ENCODE data around the gene DENND4A. TPM values are rescaled to one million over a fixed set of nuclear protein-coding genes. Genes with fewer than 3 reads are reported as not detected.

DENND4A gene
- total RNA-seq, 2 donors from 2014 or later, result 15.7 to 21.8 TPM

GRCh38 chr15:65722191-65722590, 69.9 kb downstream of the DENND4A start:
- H3K36me3 ChIP-seq, result no peaks in the 10 kb centered on the region
- TF ChIP-seq CTCF (IDR thresholded peaks at IDR 0.05), result no peak
- H3K27me3 ChIP-seq, result no peaks in the 10 kb centered on the region
- intact Hi-C loops (cut with DNase I), result no loop called here
- H3K27ac ChIP-seq, result no peak overlapping the region
- H3K4me3 ChIP-seq, result no peak overlapping the region
- no peak for DNase-seq
- H3K9ac ChIP-seq (ENCODE audit: low read depth in 2 of 2, low read length in 2 of 2), result no peak overlapping the region
- H3K4me1 ChIP-seq, result no peaks in the 10 kb centered on the region
- H3K9me3 ChIP-seq, result no peaks in the 10 kb centered on the region

GRCh38 chr15:65712415-65712814, 79.7 kb downstream of the DENND4A start:
- H3K27ac ChIP-seq, result no peak overlapping the region
- no peak overlapping the region for H3K9ac ChIP-seq (ENCODE audit: low read depth in 2 of 2, low read length in 2 of 2)
- no peaks in the 10 kb centered on the region for H3K36me3 ChIP-seq
- no peak for DNase-seq
- intact Hi-C loops (cut with DNase I), result no loop called here
- TF ChIP-seq CTCF (IDR thresholded peaks at IDR 0.05), result no peak
- H3K27me3 ChIP-seq, result no peaks in the 10 kb centered on the region
- no peaks in the 10 kb centered on the region for H3K4me1 ChIP-seq
- H3K4me3 ChIP-seq, result no peak overlapping the region
- H3K9me3 ChIP-seq, result no peaks in the 10 kb centered on the region

- no peaks in the 10 kb centered on the region for H3K36me3 ChIP-seq
- no peak for DNase-seq
These were observed 97.0 kb downstream of the DENND4A start for GRCh38 chr15:65695081-65695480.

GRCh38 chr15:65690778-65691177, 101.3 kb downstream of the DENND4A start:
- no peak for TF ChIP-seq CTCF (IDR thresholded peaks at IDR 0.05)
- intact Hi-C loops (cut with DNase I), result no loop called here
- DNase-seq, result no peak
- Histone ChIP-seq H3K9me3 (no peaks in the 10 kb centered on the region), H3K27me3 (no peaks in the 10 kb centered on the region), H3K36me3 (no peaks in the 10 kb centered on the region), H3K4me1 (no peaks in the 10 kb centered on the region), H3K4me3 (no peak overlapping the region), H3K9ac (ENCODE audit: low read depth in 2 of 2, low read length in 2 of 2) (no peak overlapping the region), H3K27ac (no peak overlapping the region)

More at GRCh38 chr15:65695081-65695480, 97.0 kb downstream of the DENND4A start:
- intact Hi-C loops (cut with DNase I), result no loop called here
- Histone ChIP-seq H3K4me3 (no peak overlapping the region), H3K4me1 (no peaks in the 10 kb centered on the region), H3K27ac (no peak overlapping the region), H3K9ac (ENCODE audit: low read depth in 2 of 2, low read length in 2 of 2) (no peak overlapping the region), H3K27me3 (no peaks in the 10 kb centered on the region), H3K9me3 (no peaks in the 10 kb centered on the region)
- TF ChIP-seq CTCF (IDR thresholded peaks at IDR 0.05), result no peak

GRCh38 chr15:65690173-65690572, 101.9 kb downstream of the DENND4A start:
- TF ChIP-seq CTCF (IDR thresholded peaks at IDR 0.05), result no peak
- no peaks in the 10 kb centered on the region for H3K9me3 ChIP-seq
- no peaks in the 10 kb centered on the region for H3K27me3 ChIP-seq
- no peaks in the 10 kb centered on the region for H3K4me1 ChIP-seq
- H3K9ac ChIP-seq (ENCODE audit: low read depth in 2 of 2, low read length in 2 of 2), result no peak overlapping the region
- no peak overlapping the region for H3K4me3 ChIP-seq
- no peak for DNase-seq
- intact Hi-C loops (cut with DNase I), result no loop called here
- H3K27ac ChIP-seq, result no peak overlapping the region
- no peaks in the 10 kb centered on the region for H3K36me3 ChIP-seq

- intact Hi-C loops (cut with DNase I), result no loop called here
- TF ChIP-seq CTCF (IDR thresholded peaks at IDR 0.05), result no peak
- no peaks in the 10 kb centered on the region for H3K27me3 ChIP-seq
- no peaks in the 10 kb centered on the region for H3K9me3 ChIP-seq
- no peak overlapping the region for H3K27ac ChIP-seq
- no peaks in the 10 kb centered on the region for H3K36me3 ChIP-seq
- no peak overlapping the region for H3K9ac ChIP-seq (ENCODE audit: low read depth in 2 of 2, low read length in 2 of 2)
- H3K4me1 ChIP-seq, result no peaks in the 10 kb centered on the region
- H3K4me3 ChIP-seq, result no peak overlapping the region
- no peak for DNase-seq
These were observed 103.6 kb downstream of the DENND4A start for GRCh38 chr15:65688462-65688861.
